SK-N-MC (cell line): Measurements from ENCODE around the gene SCN8A.

Experiments used
- EZH2 ChIP-seq: fragments of 200-600 bp; sonication (generic); IDR thresholded peaks from one replicate; pipeline ENCODE4 v1.6.1; 2017; ENCODE audit warnings: antibody characterized with exemption
- POLR2AphosphoS5 ChIP-seq: IDR thresholded peaks from 2 replicates; pipeline ENCODE4 v1.6.1; 2012; ENCODE audit warnings: mild to moderate bottlenecking, low read depth, low read length, borderline replicate concordance

- no peak for TF ChIP-seq POLR2AphosphoS5
- no peak for TF ChIP-seq EZH2
Measured at GRCh38 chr12:51589060-51589459, 2.0 kb upstream of the SCN8A start.
